GM21528 (cell line): ENCODE data around the gene SGSM1.

ENCODE experiments used
- ATAC-seq: cut with Tn5 transposase; IDR thresholded peaks from one replicate; pipeline ENCODE4 v1.9.1; 2021; ENCODE audit warnings: mild to moderate bottlenecking, moderate library complexity; ENCODE audit not compliant: unreplicated experiment, low FRiP score

Gene SGSM1

GRCh38 chr22:24807284-24807950, 1.4 kb downstream of the SGSM1 start:
- ATAC-seq, result no peak

- no peak for ATAC-seq
These were observed 3.3 kb downstream of the SGSM1 start for GRCh38 chr22:24809331-24809730.

GRCh38 chr22:24810043-24810749, 4.2 kb downstream of the SGSM1 start:
- no peak for ATAC-seq

- no peak for ATAC-seq
These were observed 7.2 kb downstream of the SGSM1 start for GRCh38 chr22:24812950-24813775.

GRCh38 chr22:24813861-24814770, 8.1 kb downstream of the SGSM1 start:
- ATAC-seq, result no peak

GRCh38 chr22:24816806-24817205, 10.8 kb downstream of the SGSM1 start:
- no peak for ATAC-seq

GRCh38 chr22:24819487-24819886, 13.5 kb downstream of the SGSM1 start:
- no peak for ATAC-seq

GRCh38 chr22:24819911-24820461, 14.0 kb downstream of the SGSM1 start:
- ATAC-seq, result no peak

- no peak for ATAC-seq
These were observed 16.5 kb downstream of the SGSM1 start for GRCh38 chr22:24822471-24822870.

- no peak for ATAC-seq
These were observed 17.8 kb downstream of the SGSM1 start for GRCh38 chr22:24823787-24824186.

GRCh38 chr22:24824250-24824649, 18.2 kb downstream of the SGSM1 start:
- ATAC-seq, result no peak

GRCh38 chr22:24824915-24825314, 18.9 kb downstream of the SGSM1 start:
- no peak for ATAC-seq

- no peak for ATAC-seq
These were observed 20.8 kb downstream of the SGSM1 start for GRCh38 chr22:24826710-24827285.

- no peak for ATAC-seq
These were observed 21.3 kb downstream of the SGSM1 start for GRCh38 chr22:24827296-24827695.

- no peak for ATAC-seq
These were observed 24.4 kb downstream of the SGSM1 start for GRCh38 chr22:24830205-24830979.

- no peak for ATAC-seq
These were observed 25.7 kb downstream of the SGSM1 start for GRCh38 chr22:24831687-24832086.

GRCh38 chr22:24833881-24834495, 28.0 kb downstream of the SGSM1 start:
- ATAC-seq, result no peak

GRCh38 chr22:24834845-24835570, 29.0 kb downstream of the SGSM1 start:
- no peak for ATAC-seq
